Spleen (tissue), 7 donors: ENCODE data around the gene DDAH1.

Experiments
- POLR2AphosphoS5 ChIP-seq, 3 donors: sonication (generic); formaldehyde crosslinking; IDR thresholded peaks; one replicate each; pipeline ENCODE4 v1.5.1; 2017; ENCODE audit warnings: antibody characterized with exemption in 3 of 3
- TF ChIP-seq, protein P1 (sequence below), 11 experiments: fragments of 200-600 bp in 7 of 11; fragments of 450-650 bp in 4 of 11; sonication (generic) in 4 of 11; IDR thresholded peaks in 8 of 11; conservative IDR thresholded peaks in 3 of 11; 1 replicate in 7 of 11; 2 replicates in 4 of 11; pipeline versions ENCODE4 v1.4.0 to v1.8.0; 2016 to 2021; ENCODE audit warnings: antibody characterized with exemption in 11 of 11, inconsistent platforms in 4 of 11, mild to moderate bottlenecking in 1 of 11
- donor health status: DM: no; HTN: no; CAD: no; lungs with moderate emphysema.
- donor health status: DM: no; HTN: no; CAD: no.
- donor health status: DM: no; HTN: no; CAD: no.

DNA sequence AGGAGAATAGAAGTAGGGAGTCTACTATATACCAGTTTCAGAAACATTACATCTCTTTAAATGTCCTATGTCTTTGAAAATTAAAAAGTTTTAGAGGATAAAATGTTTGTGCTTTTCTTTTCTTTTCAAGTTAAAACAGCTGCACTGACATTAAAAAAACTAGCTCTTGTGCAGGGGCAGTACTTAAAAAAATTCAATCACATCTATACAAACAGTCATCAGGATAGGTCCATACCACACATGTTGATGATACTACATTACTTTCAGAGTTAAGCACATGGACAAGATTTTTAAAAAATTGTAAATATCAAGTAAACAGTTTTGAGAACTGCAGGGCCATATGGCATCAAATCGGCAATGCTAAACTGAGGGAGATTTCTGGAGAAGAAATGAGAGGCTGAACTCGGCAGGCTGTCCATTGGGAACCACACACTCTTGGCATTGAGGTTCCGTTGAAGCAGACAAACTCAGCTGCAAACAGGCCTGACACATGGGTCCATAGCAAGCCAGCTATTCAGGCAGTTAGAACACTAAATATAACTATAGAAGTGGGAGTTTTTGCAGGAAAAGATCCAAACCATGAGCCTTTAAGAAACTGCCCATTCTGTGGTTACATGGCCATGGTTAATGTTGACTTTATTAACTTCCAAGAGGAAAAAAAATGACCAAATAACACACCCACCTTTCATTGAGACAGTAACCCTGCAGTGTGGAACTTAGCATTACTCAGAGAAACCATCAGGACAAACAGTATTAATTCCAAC, 104.0 kb downstream of the DDAH1 start:
- TF ChIP-seq, protein P1, sequence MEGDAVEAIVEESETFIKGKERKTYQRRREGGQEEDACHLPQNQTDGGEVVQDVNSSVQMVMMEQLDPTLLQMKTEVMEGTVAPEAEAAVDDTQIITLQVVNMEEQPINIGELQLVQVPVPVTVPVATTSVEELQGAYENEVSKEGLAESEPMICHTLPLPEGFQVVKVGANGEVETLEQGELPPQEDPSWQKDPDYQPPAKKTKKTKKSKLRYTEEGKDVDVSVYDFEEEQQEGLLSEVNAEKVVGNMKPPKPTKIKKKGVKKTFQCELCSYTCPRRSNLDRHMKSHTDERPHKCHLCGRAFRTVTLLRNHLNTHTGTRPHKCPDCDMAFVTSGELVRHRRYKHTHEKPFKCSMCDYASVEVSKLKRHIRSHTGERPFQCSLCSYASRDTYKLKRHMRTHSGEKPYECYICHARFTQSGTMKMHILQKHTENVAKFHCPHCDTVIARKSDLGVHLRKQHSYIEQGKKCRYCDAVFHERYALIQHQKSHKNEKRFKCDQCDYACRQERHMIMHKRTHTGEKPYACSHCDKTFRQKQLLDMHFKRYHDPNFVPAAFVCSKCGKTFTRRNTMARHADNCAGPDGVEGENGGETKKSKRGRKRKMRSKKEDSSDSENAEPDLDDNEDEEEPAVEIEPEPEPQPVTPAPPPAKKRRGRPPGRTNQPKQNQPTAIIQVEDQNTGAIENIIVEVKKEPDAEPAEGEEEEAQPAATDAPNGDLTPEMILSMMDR (IDR thresholded peaks at IDR 0.05 in 8 of 11, conservative IDR thresholded peaks at IDR 0.05 in 3 of 11): no peak
- no peak for TF ChIP-seq POLR2AphosphoS5 (IDR thresholded peaks at IDR 0.05)
